SU-DHL-6 (cell line): ENCODE results near the gene CDK4.

ENCODE experiments used
- H2AFZ ChIP-seq: fragments of 200-600 bp; sonication (generic); 2 replicates; pipeline ENCODE4 v1.6.1; 2014; ENCODE audit warnings: low read depth, mild to moderate bottlenecking, moderate library complexity, mixed read lengths, antibody characterized with exemption, low read length; ENCODE audit not compliant: severe bottlenecking
- H3F3A ChIP-seq: fragments of 200-600 bp; shearing (Covaris generic); 2 replicates; pipeline ENCODE4 v1.6.0; 2016; ENCODE audit warnings: antibody characterized with exemption, mild to moderate bottlenecking; ENCODE audit not compliant: insufficient read depth
- H3K27ac ChIP-seq: fragments of 200-600 bp; sonication (generic); 2 replicates; pipeline ENCODE4 v1.5.1; 2016; ENCODE audit warnings: low read depth, mild to moderate bottlenecking, low read length, moderate library complexity, mixed read lengths
- H3K27me3 ChIP-seq: fragments of 200-600 bp; sonication (generic), shearing (Covaris generic); 2 replicates; pipeline ENCODE4 v1.6.0; 2014; ENCODE audit warnings: mild to moderate bottlenecking, low read length
- H3K36me3 ChIP-seq: fragments of 200-600 bp; sonication (generic); 2 replicates; pipeline ENCODE4 v1.6.1; 2014; ENCODE audit warnings: mild to moderate bottlenecking, low read length, mixed read lengths
- H3K4me2 ChIP-seq: fragments of 300-600, 200-600 bp; shearing (Covaris generic), sonication (generic); 2 replicates; pipeline ENCODE4 v1.6.0; 2014; ENCODE audit warnings: low read length, low read depth, mild to moderate bottlenecking; ENCODE audit not compliant: poor library complexity, severe bottlenecking
- H3K4me3 ChIP-seq: fragments of 200-600 bp; sonication (generic); 2 replicates; pipeline ENCODE4 v1.5.1; 2014; ENCODE audit warnings: antibody characterized with exemption, low read length, mild to moderate bottlenecking, mixed read lengths; ENCODE audit not compliant: insufficient read depth, poor library complexity, severe bottlenecking
- H3K79me2 ChIP-seq: fragments of 200-600 bp; sonication (generic); 2 replicates; pipeline ENCODE4 v1.6.1; 2014; ENCODE audit warnings: mild to moderate bottlenecking, low read length, moderate library complexity; ENCODE audit not compliant: insufficient read depth
- H3K9ac ChIP-seq: fragments of 200-600 bp; sonication (generic); 2 replicates; pipeline ENCODE4 v1.7.0; 2014; ENCODE audit warnings: mild to moderate bottlenecking, low read length
- H3K9me2 ChIP-seq: fragments of 200-600 bp; sonication (generic); replicated peaks from 2 replicates; pipeline ENCODE4 v1.6.1; 2014; ENCODE audit warnings: low read length; ENCODE audit not compliant: insufficient read depth
- H3K9me3 ChIP-seq: fragments of 200-600 bp; sonication (generic); 2 replicates; pipeline ENCODE4 v1.6.1; 2014; ENCODE audit warnings: low read length, mixed read lengths; ENCODE audit not compliant: insufficient read depth
- H4K20me1 ChIP-seq: fragments of 200-600 bp; sonication (generic); 2 replicates; pipeline ENCODE4 v1.6.1; 2014; ENCODE audit warnings: low read depth, mild to moderate bottlenecking, antibody characterized with exemption, low read length, moderate library complexity, mixed read lengths
- CTCF ChIP-seq: fragments of 200-600 bp; sonication (generic); IDR thresholded peaks from one replicate; pipeline ENCODE4 v1.5.1; 2017; ENCODE audit warnings: antibody characterized with exemption, mild to moderate bottlenecking, low read length, moderate library complexity; ENCODE audit not compliant: insufficient read depth, poor library complexity, severe bottlenecking
- EZH2phosphoT487 ChIP-seq: fragments of 200-600 bp; sonication (generic), shearing (Covaris generic); conservative IDR thresholded peaks from 2 replicates; pipeline ENCODE4 v1.6.1; 2018; ENCODE audit warnings: mild to moderate bottlenecking, antibody characterized with exemption, low read length, moderate library complexity, mixed read lengths

The CDK4 gene

GRCh38 chr12:57708296-57708695, 43.8 kb downstream of the CDK4 start:
- Histone ChIP-seq H3K9me2 (no peaks in the 10 kb centered on the region), H3K9me3 (peaks cover 8% of the 10 kb centered on the region), H3K4me2 (no peak overlapping the region), H3K4me3 (no peak overlapping the region), H3K79me2 (no peaks in the 10 kb centered on the region), H3K9ac (no peak overlapping the region), H3K36me3 (peaks cover 43% of the 10 kb centered on the region), H4K20me1 (no peaks in the 10 kb centered on the region), H3K27ac (no peak overlapping the region), H2AFZ (no peak overlapping the region), H3K27me3 (no peaks in the 10 kb centered on the region), H3F3A (peaks cover 9% of the 10 kb centered on the region)
- TF ChIP-seq EZH2phosphoT487 (no peak), CTCF (no peak)

GRCh38 chr12:57707250-57707649, 44.9 kb downstream of the CDK4 start:
- H3K9me3 ChIP-seq, result peaks cover 10% of the 10 kb centered on the region
- H3K36me3 ChIP-seq, result peaks cover 49% of the 10 kb centered on the region
- no peaks in the 10 kb centered on the region; the same call in 1 of the 2 replicates for H3K79me2 ChIP-seq
- TF ChIP-seq CTCF (no peak), EZH2phosphoT487 (no peak)
- H3K27me3 ChIP-seq, result no peaks in the 10 kb centered on the region
- H3K4me2 ChIP-seq, result no peak overlapping the region
- no peak overlapping the region for H3K9ac ChIP-seq
- H2AFZ ChIP-seq, result no peak overlapping the region
- H3K9me2 ChIP-seq, result no peaks in the 10 kb centered on the region
- peaks cover 9% of the 10 kb centered on the region for H3F3A ChIP-seq
- no peak overlapping the region for H3K4me3 ChIP-seq
- H4K20me1 ChIP-seq, result no peaks in the 10 kb centered on the region
- no peak overlapping the region for H3K27ac ChIP-seq

GRCh38 chr12:57700317-57700716, 51.8 kb downstream of the CDK4 start:
- no peaks in the 10 kb centered on the region for H4K20me1 ChIP-seq
- no peak overlapping the region for H3K4me3 ChIP-seq
- no peaks in the 10 kb centered on the region for H3K27me3 ChIP-seq
- H3K27ac ChIP-seq, result no peak overlapping the region
- H3K79me2 ChIP-seq, result peaks cover 4% of the 10 kb centered on the region
- no peaks in the 10 kb centered on the region for H3K9me2 ChIP-seq
- no peaks in the 10 kb centered on the region; the same call in 1 of the 2 replicates for H3F3A ChIP-seq
- no peak for TF ChIP-seq CTCF
- no peak for TF ChIP-seq EZH2phosphoT487
- H3K9me3 ChIP-seq, result peaks cover 10% of the 10 kb centered on the region
- no peak overlapping the region for H3K9ac ChIP-seq
- H3K4me2 ChIP-seq, result no peak overlapping the region
- H2AFZ ChIP-seq, result no peak overlapping the region
- peaks cover 39% of the 10 kb centered on the region for H3K36me3 ChIP-seq
